Activated T-helper 1 cell treated with anti-CD3 and anti-CD28 coated beads, Interleukin-12 subunit alpha, Interleukin-12 subunit beta, Interleukin-2, Interleukin-4 antibody, amounts not matched to agents 30 ng/mL and 10 ng/mL and 1 ng/mL, durations not matched to agents 14 hours and 24 hours and 36 hours (primary cell): Measurements from ENCODE around the gene ZC3H12D. TPM values are rescaled to one million over a fixed set of nuclear protein-coding genes. Genes with fewer than 3 reads are reported as not detected.
"Not testable (repeated sequence)": the region's sequence is repeated elsewhere in the genome, so short reads cannot be mapped to it uniquely, and the experiment has no call there.

Source experiments
- DNase-seq: peaks from one replicate; pipeline ENCODE4 v3.0.0; 2021; ENCODE audit warnings: low spot score
- H3K27ac Mint-ChIP-seq: one replicate; pipeline ENCODE4 v1.8.0; 2021; ENCODE audit warnings: mild to moderate bottlenecking, mixed read lengths
- H3K27me3 Mint-ChIP-seq: one replicate; pipeline ENCODE4 v1.8.0; 2022; ENCODE audit warnings: mild to moderate bottlenecking, moderate library complexity, mixed read lengths; ENCODE audit not compliant: insufficient read depth
- H3K36me3 Mint-ChIP-seq: one replicate; pipeline ENCODE4 v1.8.0; 2021; ENCODE audit warnings: low read depth, mixed read lengths
- H3K4me1 Mint-ChIP-seq: one replicate; pipeline ENCODE4 v1.8.0; 2021; ENCODE audit warnings: low read depth, mixed read lengths
- H3K4me3 Mint-ChIP-seq: one replicate; pipeline ENCODE4 v1.8.0; 2021; ENCODE audit warnings: mild to moderate bottlenecking, moderate library complexity, mixed read lengths
- H3K9me3 Mint-ChIP-seq: one replicate; pipeline ENCODE4 v1.8.0; 2021; ENCODE audit warnings: mixed read lengths
- intact Hi-C: fragments of 100-400 bp; cut with micrococcal nuclease; formaldehyde crosslinking; loops from one replicate; pipeline ENCODE4 v1.15.1; 2024
- total RNA-seq: library from RNA; stranded (reverse); gene quantifications from 2 replicates; pipeline ENCODE4 v1.2.3, GENCODE V29; 2022

Gene ZC3H12D
- total RNA-seq, 1 donor from 2014 or later, result 96.7 TPM

GRCh38 chr6:149464411-149464810 lies 20.4 kb downstream of the ZC3H12D start:
- Mint-ChIP-seq H3K36me3 (peaks cover 36% of the 10 kb centered on the region), H3K4me3 (no peak overlapping the region), H3K27ac (peak overlapping the region; percentile 46)

GRCh38 chr6:149463781-149464180 lies 21.0 kb downstream of the ZC3H12D start:
- peak overlapping the region; percentile 50 for H3K27ac Mint-ChIP-seq
- no peak overlapping the region for H3K4me3 Mint-ChIP-seq
- peaks cover 40% of the 10 kb centered on the region for H3K36me3 Mint-ChIP-seq
- no peaks in the 10 kb centered on the region for H3K9me3 Mint-ChIP-seq
- H3K4me1 Mint-ChIP-seq, result peaks cover 28% of the 10 kb centered on the region
- no peaks in the 10 kb centered on the region for H3K27me3 Mint-ChIP-seq
- intact Hi-C loops, result no loop called here
- no peak for DNase-seq

More at GRCh38 chr6:149464411-149464810, 20.4 kb downstream of the ZC3H12D start:
- intact Hi-C loops, result no loop called here
- Mint-ChIP-seq H3K9me3 (no peaks in the 10 kb centered on the region), H3K4me1 (peaks cover 25% of the 10 kb centered on the region), H3K27me3 (no peaks in the 10 kb centered on the region)
- no peak for DNase-seq

GRCh38 chr6:149462712-149463111 lies 22.1 kb downstream of the ZC3H12D start:
- H3K4me3 Mint-ChIP-seq, DNase-seq, intact Hi-C loops, H3K27me3 Mint-ChIP-seq, H3K27ac Mint-ChIP-seq, H3K9me3 Mint-ChIP-seq: not testable (repeated sequence)
- peaks cover 47% of the 10 kb centered on the region for H3K36me3 Mint-ChIP-seq
- H3K4me1 Mint-ChIP-seq, result peaks cover 31% of the 10 kb centered on the region

GRCh38 chr6:149461670-149462069 lies 23.1 kb downstream of the ZC3H12D start:
- H3K36me3 Mint-ChIP-seq, result peaks cover 53% of the 10 kb centered on the region
- intact Hi-C loops, result no loop called here

GRCh38 chr6:149460249-149460648 lies 24.6 kb downstream of the ZC3H12D start:
- DNase-seq, intact Hi-C loops, H3K9me3 Mint-ChIP-seq, H3K27ac Mint-ChIP-seq, H3K4me3 Mint-ChIP-seq, H3K27me3 Mint-ChIP-seq: not testable (repeated sequence)
- Mint-ChIP-seq H3K4me1 (peaks cover 34% of the 10 kb centered on the region), H3K36me3 (peaks cover 56% of the 10 kb centered on the region)

More at GRCh38 chr6:149461670-149462069, 23.1 kb downstream of the ZC3H12D start:
- peaks cover 32% of the 10 kb centered on the region for H3K4me1 Mint-ChIP-seq
- no peak overlapping the region for H3K27ac Mint-ChIP-seq
- no peaks in the 10 kb centered on the region for H3K27me3 Mint-ChIP-seq
- H3K4me3 Mint-ChIP-seq, result no peak overlapping the region
- DNase-seq, result no peak
- no peaks in the 10 kb centered on the region for H3K9me3 Mint-ChIP-seq

- Mint-ChIP-seq H3K36me3 (peaks cover 59% of the 10 kb centered on the region), H3K9me3 (no peaks in the 10 kb centered on the region), H3K27me3 (no peaks in the 10 kb centered on the region), H3K27ac (no peak overlapping the region), H3K4me1 (peaks cover 36% of the 10 kb centered on the region), H3K4me3 (no peak overlapping the region)
- intact Hi-C loops, result no loop called here
- no peak for DNase-seq
Measured at GRCh38 chr6:149459761-149460160, 25.1 kb downstream of the ZC3H12D start.

GRCh38 chr6:149458806-149459205 lies 26.0 kb downstream of the ZC3H12D start:
- intact Hi-C loops, result no loop called here
- H3K27ac Mint-ChIP-seq, result peak overlapping the region; percentile 44
- H3K4me1 Mint-ChIP-seq, result peaks cover 27% of the 10 kb centered on the region
- no peak for DNase-seq
- H3K36me3 Mint-ChIP-seq, result peaks cover 49% of the 10 kb centered on the region
- H3K9me3 Mint-ChIP-seq, result no peaks in the 10 kb centered on the region
- H3K27me3 Mint-ChIP-seq, result no peaks in the 10 kb centered on the region
- H3K4me3 Mint-ChIP-seq, result peak overlapping the region; percentile 9

- no peak for DNase-seq
- H3K36me3 Mint-ChIP-seq, result peaks cover 46% of the 10 kb centered on the region
- H3K4me1 Mint-ChIP-seq, result peaks cover 24% of the 10 kb centered on the region
- H3K4me3 Mint-ChIP-seq, result no peak overlapping the region
- no peaks in the 10 kb centered on the region for H3K9me3 Mint-ChIP-seq
- no peaks in the 10 kb centered on the region for H3K27me3 Mint-ChIP-seq
- intact Hi-C loops, result no loop called here
- H3K27ac Mint-ChIP-seq, result peak overlapping the region; percentile 34
Measured at GRCh38 chr6:149458196-149458595, 26.6 kb downstream of the ZC3H12D start.

- DNase-seq, result no peak
- Mint-ChIP-seq H3K4me3 (no peak overlapping the region), H3K4me1 (peaks cover 24% of the 10 kb centered on the region), H3K36me3 (peaks cover 40% of the 10 kb centered on the region), H3K9me3 (no peaks in the 10 kb centered on the region), H3K27ac (peak overlapping the region; percentile 40), H3K27me3 (no peaks in the 10 kb centered on the region)
- intact Hi-C loops, result no loop called here
Measured at GRCh38 chr6:149457316-149457884, 27.4 kb downstream of the ZC3H12D start.

GRCh38 chr6:149456311-149457021 lies 28.3 kb downstream of the ZC3H12D start:
- Mint-ChIP-seq H3K27ac (no peak overlapping the region), H3K36me3 (peaks cover 36% of the 10 kb centered on the region), H3K4me1 (peaks cover 24% of the 10 kb centered on the region), H3K27me3 (no peaks in the 10 kb centered on the region), H3K9me3 (no peaks in the 10 kb centered on the region), H3K4me3 (no peak overlapping the region)
- DNase-seq, result no peak
- intact Hi-C loops, result no loop called here

- H3K9me3 Mint-ChIP-seq, result no peaks in the 10 kb centered on the region
- peaks cover 33% of the 10 kb centered on the region for H3K36me3 Mint-ChIP-seq
- no peaks in the 10 kb centered on the region for H3K27me3 Mint-ChIP-seq
- H3K27ac Mint-ChIP-seq, result peak overlapping the region; percentile 8
- peaks cover 24% of the 10 kb centered on the region for H3K4me1 Mint-ChIP-seq
- intact Hi-C loops, result loop anchor here (2.0 kb wide), 1 partner anchor 62 kb away; no protein-coding TSS in a partner anchor
- DNase-seq, result no peak
- no peak overlapping the region for H3K4me3 Mint-ChIP-seq
Measured at GRCh38 chr6:149455031-149455732, 29.6 kb downstream of the ZC3H12D start.

- no peak overlapping the region for H3K4me3 Mint-ChIP-seq
- no peak overlapping the region for H3K27ac Mint-ChIP-seq
- H3K4me1 Mint-ChIP-seq, result peaks cover 24% of the 10 kb centered on the region
- H3K9me3 Mint-ChIP-seq, result no peaks in the 10 kb centered on the region
- H3K36me3 Mint-ChIP-seq, result peaks cover 36% of the 10 kb centered on the region
- no peak for DNase-seq
- H3K27me3 Mint-ChIP-seq, result no peaks in the 10 kb centered on the region
- intact Hi-C loops, result loop anchor here (2.0 kb wide), 1 partner anchor 62 kb away; no protein-coding TSS in a partner anchor
Measured at GRCh38 chr6:149454346-149454848, 30.4 kb downstream of the ZC3H12D start.
